ENCODE measurements around the gene FGFR2. TPM values are rescaled to one million over a fixed set of nuclear protein-coding genes. Genes with fewer than 3 reads are reported as not detected.

Gene FGFR2
- 0.16 and 6.8 TPM in 2 replicates for total RNA-seq

DNA sequence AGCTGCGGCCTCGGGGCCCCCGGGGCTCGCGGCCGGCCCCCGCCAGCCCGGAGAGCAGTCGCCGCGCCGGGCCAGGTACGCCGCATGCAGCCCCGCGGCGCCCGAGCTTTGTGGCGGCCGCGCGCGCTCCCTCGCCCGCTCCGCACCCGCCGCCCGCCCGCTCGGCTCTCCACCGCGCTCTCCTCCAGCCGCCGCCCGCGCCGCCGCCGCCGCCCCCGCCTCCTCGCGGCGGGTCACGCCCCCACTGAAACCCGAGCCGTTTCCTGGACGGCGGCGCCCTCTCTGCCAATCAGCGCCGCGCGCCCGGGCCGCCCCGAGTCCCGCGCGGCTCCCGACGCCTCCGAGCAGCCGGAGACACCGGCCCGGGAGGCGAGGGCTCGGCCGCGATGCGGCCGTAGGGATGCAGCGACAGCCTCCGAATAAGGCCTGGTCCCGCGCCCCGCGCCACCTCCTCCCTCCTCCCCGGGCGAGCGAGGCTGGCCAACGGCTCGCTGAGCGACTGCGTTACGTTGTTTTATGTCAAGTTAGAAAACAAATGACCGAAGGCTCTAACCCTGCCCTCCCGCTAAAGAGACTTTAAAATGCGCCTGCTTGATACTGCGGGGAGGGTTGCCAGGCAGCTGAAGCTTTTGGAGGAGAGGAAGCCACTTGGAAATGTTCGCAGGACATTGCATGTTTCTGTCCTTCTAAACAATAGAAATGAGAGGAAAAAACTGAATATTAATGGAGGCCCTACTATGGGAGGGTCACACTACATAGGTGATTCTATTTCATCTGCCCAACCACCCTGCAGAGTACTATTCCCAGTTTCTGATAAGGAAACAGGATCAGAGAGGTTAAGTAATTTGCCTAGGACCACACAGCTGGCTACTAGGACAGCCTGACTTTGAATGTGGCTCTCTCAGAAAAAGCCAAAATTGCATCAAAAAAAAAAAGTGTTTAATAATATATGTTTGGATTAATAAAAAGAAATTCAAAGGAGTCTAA, at the start of gene FGFR2:
TSS of gene FGFR2 (minus strand) at position 182 of the 987 bp plus-strand sequence. CDS start 4,627 bp downstream, outside the sequence.

All from mesangial cell (primary cell).